Adrenal gland (tissue), 5 donors: ENCODE measurements around the gene PNPLA5.

Experiments used
- POLR2A ChIP-seq, 2 donors: fragments of 450-650 bp; IDR thresholded peaks; one replicate each; pipeline ENCODE4 v1.6.1; 2017; ENCODE audit warnings: antibody characterized with exemption in 2 of 2, mild to moderate bottlenecking in 2 of 2, moderate library complexity in 1 of 2
- TF ChIP-seq, protein P1 (sequence below), 6 experiments: fragments of 450-650 bp in 4 of 6; fragments of 200-600 bp in 2 of 6; sonication (generic) in 1 of 6; IDR thresholded peaks; 1 replicate in 5 of 6; 2 replicates in 1 of 6; pipeline versions ENCODE4 v1.5.1 to v1.8.0; 2016 to 2021; ENCODE audit warnings: antibody characterized with exemption in 6 of 6, mild to moderate bottlenecking in 2 of 6, moderate library complexity in 1 of 6
- donor health status: DM: no; HTN: no; CAD: no.

DNA sequence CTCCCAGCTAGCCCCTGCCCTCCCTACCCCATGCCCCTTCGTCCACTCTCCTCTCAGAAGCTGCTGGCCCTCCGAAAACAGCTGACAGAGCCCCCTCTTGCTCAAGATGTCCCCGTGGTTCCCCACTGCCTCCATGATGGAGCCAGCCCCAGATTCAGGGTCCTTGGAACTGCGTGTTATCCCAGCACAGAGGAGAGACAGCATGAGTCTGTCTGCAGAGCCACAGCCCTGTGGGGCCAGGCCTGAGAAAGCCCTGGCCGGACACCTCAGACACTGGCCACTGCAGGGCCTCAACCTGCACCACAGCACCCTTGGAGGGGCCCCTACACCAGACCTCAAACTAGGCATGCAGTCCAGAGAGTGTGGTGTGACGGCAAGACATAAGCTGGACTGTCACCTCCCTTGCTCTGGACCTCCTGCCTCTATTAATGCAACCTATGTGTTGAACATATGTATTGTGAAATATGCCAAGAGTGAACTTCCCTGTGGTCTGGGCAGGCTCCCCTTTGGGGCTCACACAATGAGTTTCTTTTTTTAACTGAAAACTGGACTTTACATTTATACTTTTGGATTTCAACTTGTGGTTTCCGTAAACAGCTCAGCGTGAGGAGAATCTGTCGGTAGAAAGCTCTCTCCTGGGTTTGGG lies 9.6 kb downstream of the PNPLA5 start:
- TF ChIP-seq, protein P1, sequence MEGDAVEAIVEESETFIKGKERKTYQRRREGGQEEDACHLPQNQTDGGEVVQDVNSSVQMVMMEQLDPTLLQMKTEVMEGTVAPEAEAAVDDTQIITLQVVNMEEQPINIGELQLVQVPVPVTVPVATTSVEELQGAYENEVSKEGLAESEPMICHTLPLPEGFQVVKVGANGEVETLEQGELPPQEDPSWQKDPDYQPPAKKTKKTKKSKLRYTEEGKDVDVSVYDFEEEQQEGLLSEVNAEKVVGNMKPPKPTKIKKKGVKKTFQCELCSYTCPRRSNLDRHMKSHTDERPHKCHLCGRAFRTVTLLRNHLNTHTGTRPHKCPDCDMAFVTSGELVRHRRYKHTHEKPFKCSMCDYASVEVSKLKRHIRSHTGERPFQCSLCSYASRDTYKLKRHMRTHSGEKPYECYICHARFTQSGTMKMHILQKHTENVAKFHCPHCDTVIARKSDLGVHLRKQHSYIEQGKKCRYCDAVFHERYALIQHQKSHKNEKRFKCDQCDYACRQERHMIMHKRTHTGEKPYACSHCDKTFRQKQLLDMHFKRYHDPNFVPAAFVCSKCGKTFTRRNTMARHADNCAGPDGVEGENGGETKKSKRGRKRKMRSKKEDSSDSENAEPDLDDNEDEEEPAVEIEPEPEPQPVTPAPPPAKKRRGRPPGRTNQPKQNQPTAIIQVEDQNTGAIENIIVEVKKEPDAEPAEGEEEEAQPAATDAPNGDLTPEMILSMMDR (IDR thresholded peaks at IDR 0.05), result no peak
- TF ChIP-seq POLR2A (IDR thresholded peaks at IDR 0.05), result no peak
